ENCODE data around the gene TSPAN4. TPM values are rescaled to one million over a fixed set of nuclear protein-coding genes. Genes with fewer than 3 reads are reported as not detected.

Gene TSPAN4
- total and polyA plus RNA-seq, 9 of the 15 experiments (the other 6 are each of a cell fraction or from before 2014, with no cell fraction given): 0.07 to 31.0 (median 15.7) TPM

DNA sequence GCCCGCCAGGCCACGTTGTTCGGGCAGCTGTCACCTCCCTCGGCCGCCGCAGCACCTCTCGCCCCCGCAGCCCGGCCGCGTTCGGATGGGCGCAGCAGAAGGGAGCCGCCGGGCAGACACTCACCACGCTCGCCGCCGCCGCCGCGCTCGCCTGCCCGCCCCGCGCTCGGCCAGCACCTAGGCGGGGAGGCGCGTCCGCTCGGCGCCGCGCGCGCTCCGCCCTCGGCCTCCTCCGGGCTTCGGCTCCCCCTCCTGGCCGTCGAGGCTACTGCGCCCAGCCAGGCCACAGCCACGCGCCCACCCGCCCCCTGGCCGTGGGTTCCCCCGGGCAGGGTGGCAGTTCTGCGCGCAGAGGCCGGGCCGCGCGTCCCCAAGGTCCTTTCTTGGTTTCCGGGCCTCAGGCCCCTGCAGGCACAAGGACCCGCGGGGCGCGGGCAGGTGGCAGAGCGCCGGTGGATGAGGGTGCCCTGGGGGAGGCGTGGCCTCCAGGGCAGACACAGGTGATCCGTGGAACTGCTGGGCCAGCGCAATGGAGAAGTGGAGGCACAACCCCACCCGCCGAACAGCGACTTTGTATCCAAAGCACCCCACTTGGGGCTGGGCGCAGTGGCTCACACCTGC, 44.4 kb upstream of the TSPAN4 start, which contains the start of gene SLC25A22:
Gene SLC25A22 (minus strand): TSS at position 189 of the 621 bp plus-strand sequence. CDS start 3,275 bp downstream, outside the sequence.
- Histone ChIP-seq H3K4me3 (peak within 1 kb of the TSS; percentile 73), H2AFZ (ENCODE audit: low read depth, low read length) (peak within 1 kb of the TSS; percentile 79), H3K9ac (ENCODE audit: insufficient read depth in 1 of 2, low read depth in 2 of 2, low read length in 2 of 2) (peak within 1 kb of the TSS; percentile 66 to 95), H3K9me1 (ENCODE audit: control insufficient read depth, insufficient read depth, low read length) (no peaks in the 10 kb centered on the region), H3K27me3 (ENCODE audit: control insufficient read depth in 2 of 2, insufficient read depth in 2 of 2, low read length in 2 of 2) (no peaks in the 10 kb centered on the region), H3K79me2 (ENCODE audit: control insufficient read depth, insufficient read depth, low read length) (peaks cover 26% of the 10 kb centered on the region), H3K4me1 (replicated peaks in 1 of 2; ENCODE audit: control insufficient read depth in 2 of 2, insufficient read depth in 2 of 2, low read length in 2 of 2) (peaks cover 7 to 97% of the 10 kb centered on the region in 2 experiments), H3K9me3 (replicated peaks; ENCODE audit: control insufficient read depth, insufficient read depth, low read depth, low read length) (no peaks in the 10 kb centered on the region), H3K36me3 (ENCODE audit: control insufficient read depth, insufficient read depth, low read length) (peaks cover 53% of the 10 kb centered on the region; the same call in 1 of the 3 replicates), H3K4me2 (ENCODE audit: insufficient read depth, low read length) (peak within 1 kb of the TSS; percentile 91), H3K27ac (ENCODE audit: extremely low read depth, low read depth, low read length) (peak within 1 kb of the TSS; percentile 71), H4K20me1 (replicated peaks; ENCODE audit: control insufficient read depth, insufficient read depth, low read length) (no peaks in the 10 kb centered on the region)
- ChIA-PET POLR2A (interaction anchor here (1.0 to 1.1 kb wide), 2 partner anchors 34 to 49 kb away, joined by 3 to 4 read pairs; no protein-coding TSS in a partner anchor), CTCF (ENCODE audit: low intra/inter-chr PET ratio) (interaction anchor here (0.6 to 2.4 kb wide), 3 partner anchors 22 to 279 kb away, joined by 3 to 10 read pairs (median 3); no protein-coding TSS in a partner anchor)
- in situ Hi-C loops (cut with MboI) (no loop called here), intact Hi-C loops (cut with micrococcal nuclease) (loop anchor here (5.0 to 10.0 kb wide), 2 partner anchors 71 to 233 kb away; partner anchors contain the start of genes LMNTD2 and RASSF7)
- no peak for FAIRE-seq
- peak; percentile 84 to 92 (median 86) for DNase-seq (ENCODE audit: extremely low read depth in 1 of 4, low spot score in 3 of 4)
- BruUV-seq (replicated peaks): no TSS peak
- 5% methylated on average over 33 of the region's 69 CpGs for WGBS (ENCODE audit: insufficient coverage, low coverage, missing lambda C conversion rate)
- ATAC-seq: peak; percentile 84
- TF ChIP-seq, protein P1, sequence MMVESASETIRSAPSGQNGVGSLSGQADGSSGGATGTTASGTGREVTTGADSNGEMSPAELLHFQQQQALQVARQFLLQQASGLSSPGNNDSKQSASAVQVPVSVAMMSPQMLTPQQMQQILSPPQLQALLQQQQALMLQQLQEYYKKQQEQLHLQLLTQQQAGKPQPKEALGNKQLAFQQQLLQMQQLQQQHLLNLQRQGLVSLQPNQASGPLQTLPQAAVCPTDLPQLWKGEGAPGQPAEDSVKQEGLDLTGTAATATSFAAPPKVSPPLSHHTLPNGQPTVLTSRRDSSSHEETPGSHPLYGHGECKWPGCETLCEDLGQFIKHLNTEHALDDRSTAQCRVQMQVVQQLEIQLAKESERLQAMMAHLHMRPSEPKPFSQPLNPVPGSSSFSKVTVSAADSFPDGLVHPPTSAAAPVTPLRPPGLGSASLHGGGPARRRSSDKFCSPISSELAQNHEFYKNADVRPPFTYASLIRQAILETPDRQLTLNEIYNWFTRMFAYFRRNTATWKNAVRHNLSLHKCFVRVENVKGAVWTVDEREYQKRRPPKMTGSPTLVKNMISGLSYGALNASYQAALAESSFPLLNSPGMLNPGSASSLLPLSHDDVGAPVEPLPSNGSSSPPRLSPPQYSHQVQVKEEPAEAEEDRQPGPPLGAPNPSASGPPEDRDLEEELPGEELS (CRISPR knock-in tag; IDR thresholded peaks at IDR 0.05; ENCODE audit: borderline replicate concordance): no peak
- TF ChIP-seq, protein P2, sequence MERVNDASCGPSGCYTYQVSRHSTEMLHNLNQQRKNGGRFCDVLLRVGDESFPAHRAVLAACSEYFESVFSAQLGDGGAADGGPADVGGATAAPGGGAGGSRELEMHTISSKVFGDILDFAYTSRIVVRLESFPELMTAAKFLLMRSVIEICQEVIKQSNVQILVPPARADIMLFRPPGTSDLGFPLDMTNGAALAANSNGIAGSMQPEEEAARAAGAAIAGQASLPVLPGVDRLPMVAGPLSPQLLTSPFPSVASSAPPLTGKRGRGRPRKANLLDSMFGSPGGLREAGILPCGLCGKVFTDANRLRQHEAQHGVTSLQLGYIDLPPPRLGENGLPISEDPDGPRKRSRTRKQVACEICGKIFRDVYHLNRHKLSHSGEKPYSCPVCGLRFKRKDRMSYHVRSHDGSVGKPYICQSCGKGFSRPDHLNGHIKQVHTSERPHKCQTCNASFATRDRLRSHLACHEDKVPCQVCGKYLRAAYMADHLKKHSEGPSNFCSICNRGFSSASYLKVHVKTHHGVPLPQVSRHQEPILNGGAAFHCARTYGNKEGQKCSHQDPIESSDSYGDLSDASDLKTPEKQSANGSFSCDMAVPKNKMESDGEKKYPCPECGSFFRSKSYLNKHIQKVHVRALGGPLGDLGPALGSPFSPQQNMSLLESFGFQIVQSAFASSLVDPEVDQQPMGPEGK (CRISPR knock-in tag; IDR thresholded peaks at IDR 0.05; ENCODE audit: borderline replicate concordance): no peak
- 0 out of 4 replicates have a peak, but pooled peaks of 1 of the 2 experiments have one; percentile 4 for TF ChIP-seq NRF1 (conservative IDR thresholded peaks at IDR 0.05 in 1 of 2, IDR thresholded peaks at IDR 0.05 in 1 of 2)
- no peak for TF ChIP-seq SRSF7 (optimal IDR thresholded peaks at IDR 0.05; ENCODE audit: low read depth, low read length)
- TF ChIP-seq, protein P3, sequence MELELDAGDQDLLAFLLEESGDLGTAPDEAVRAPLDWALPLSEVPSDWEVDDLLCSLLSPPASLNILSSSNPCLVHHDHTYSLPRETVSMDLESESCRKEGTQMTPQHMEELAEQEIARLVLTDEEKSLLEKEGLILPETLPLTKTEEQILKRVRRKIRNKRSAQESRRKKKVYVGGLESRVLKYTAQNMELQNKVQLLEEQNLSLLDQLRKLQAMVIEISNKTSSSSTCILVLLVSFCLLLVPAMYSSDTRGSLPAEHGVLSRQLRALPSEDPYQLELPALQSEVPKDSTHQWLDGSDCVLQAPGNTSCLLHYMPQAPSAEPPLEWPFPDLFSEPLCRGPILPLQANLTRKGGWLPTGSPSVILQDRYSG (tag; conservative IDR thresholded peaks at IDR 0.05; ENCODE audit: low read depth): no peak
- TF ChIP-seq SMC3 (conservative IDR thresholded peaks at IDR 0.05; ENCODE audit: insufficient read depth, low read depth, low read length): peak; percentile 57

Measured in K562 (cell line).